Endothelial cell (in vitro differentiated cells): ENCODE measurements around the gene ZNRF3. TPM values are rescaled to one million over a fixed set of nuclear protein-coding genes. Genes with fewer than 3 reads are reported as not detected.

Experiments used
- DNase-seq: peaks from one replicate; pipeline ENCODE4 v3.0.0; 2021; ENCODE audit warnings: low spot score
- H3K27ac Mint-ChIP-seq: one replicate; pipeline ENCODE4 v1.8.0; 2021; ENCODE audit warnings: mixed read lengths, inconsistent platforms; ENCODE audit not compliant: unreplicated experiment
- H3K27me3 Mint-ChIP-seq: one replicate; pipeline ENCODE4 v1.8.0; 2021; ENCODE audit warnings: mild to moderate bottlenecking, moderate library complexity, mixed read lengths, inconsistent platforms; ENCODE audit not compliant: unreplicated experiment
- H3K36me3 Mint-ChIP-seq: one replicate; pipeline ENCODE4 v1.8.0; 2021; ENCODE audit warnings: mild to moderate bottlenecking, low read depth, mixed read lengths, inconsistent platforms; ENCODE audit not compliant: unreplicated experiment
- H3K4me1 Mint-ChIP-seq: one replicate; pipeline ENCODE4 v1.8.0; 2021; ENCODE audit warnings: mild to moderate bottlenecking, mixed read lengths, inconsistent platforms; ENCODE audit not compliant: unreplicated experiment
- H3K4me3 Mint-ChIP-seq: one replicate; pipeline ENCODE4 v1.8.0; 2021; ENCODE audit warnings: mild to moderate bottlenecking, mixed read lengths, inconsistent platforms; ENCODE audit not compliant: unreplicated experiment
- H3K9me3 Mint-ChIP-seq: one replicate; pipeline ENCODE4 v1.8.0; 2021; ENCODE audit warnings: mixed read lengths, inconsistent platforms; ENCODE audit not compliant: unreplicated experiment
- total RNA-seq: library from RNA; stranded (reverse); fragmentation: NEBNext Ultra II Directional; extraction: Animal tissue kit (Norgen Biotek cat#: 25700); gene quantifications from one replicate; pipeline ENCODE4 v1.2.1, GENCODE V29; 2021; ENCODE audit not compliant: unreplicated experiment
- TF ChIP-seq, protein P1 (sequence below): fragments of 200-600 bp; sonication (generic); IDR thresholded peaks from one replicate; pipeline ENCODE4 v1.5.0; 2021; ENCODE audit warnings: antibody characterized with exemption; ENCODE audit not compliant: unreplicated experiment

The ZNRF3 gene
- total RNA-seq, 1 donor from 2014 or later = 3.3 TPM

DNA sequence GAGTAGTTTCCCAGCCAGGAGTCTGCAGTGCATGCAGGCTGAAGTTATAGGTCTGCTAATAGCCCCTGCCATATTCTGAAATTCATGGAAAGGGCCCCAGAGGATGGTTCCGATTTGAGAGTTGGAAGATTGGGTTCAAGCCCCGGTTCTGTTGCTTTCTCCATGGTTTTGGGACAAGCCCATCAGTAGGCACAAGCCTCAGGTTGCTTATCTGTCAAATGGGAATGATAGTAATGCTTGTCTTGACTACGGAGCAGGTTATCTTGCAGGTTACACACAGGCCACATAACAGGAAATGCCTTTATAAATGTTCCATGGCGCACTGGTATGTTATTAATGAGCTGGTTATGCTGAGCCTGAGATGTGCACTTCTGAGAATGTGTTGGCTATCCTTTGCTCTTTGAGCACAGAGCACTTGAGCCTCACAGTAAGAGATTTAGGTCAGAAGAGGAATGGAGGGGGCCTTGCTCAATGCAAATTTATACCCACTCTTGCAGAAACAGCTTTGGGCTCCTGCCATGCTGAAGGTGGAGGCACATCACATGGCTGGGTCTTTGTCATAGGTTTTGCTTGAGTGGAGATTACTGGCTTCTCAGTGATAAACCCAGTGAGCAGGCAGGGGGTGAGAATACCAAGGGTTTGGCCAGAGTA, 47.1 kb downstream of the ZNRF3 start:
- no peak for DNase-seq
- H3K36me3 Mint-ChIP-seq = no peaks in the 10 kb centered on the region
- H3K27me3 Mint-ChIP-seq = peaks cover 1% of the 10 kb centered on the region
- H3K27ac Mint-ChIP-seq = no peak overlapping the region
- H3K4me1 Mint-ChIP-seq = peaks cover 5% of the 10 kb centered on the region
- H3K4me3 Mint-ChIP-seq = no peak overlapping the region
- no peaks in the 10 kb centered on the region for H3K9me3 Mint-ChIP-seq
- TF ChIP-seq, protein P1, sequence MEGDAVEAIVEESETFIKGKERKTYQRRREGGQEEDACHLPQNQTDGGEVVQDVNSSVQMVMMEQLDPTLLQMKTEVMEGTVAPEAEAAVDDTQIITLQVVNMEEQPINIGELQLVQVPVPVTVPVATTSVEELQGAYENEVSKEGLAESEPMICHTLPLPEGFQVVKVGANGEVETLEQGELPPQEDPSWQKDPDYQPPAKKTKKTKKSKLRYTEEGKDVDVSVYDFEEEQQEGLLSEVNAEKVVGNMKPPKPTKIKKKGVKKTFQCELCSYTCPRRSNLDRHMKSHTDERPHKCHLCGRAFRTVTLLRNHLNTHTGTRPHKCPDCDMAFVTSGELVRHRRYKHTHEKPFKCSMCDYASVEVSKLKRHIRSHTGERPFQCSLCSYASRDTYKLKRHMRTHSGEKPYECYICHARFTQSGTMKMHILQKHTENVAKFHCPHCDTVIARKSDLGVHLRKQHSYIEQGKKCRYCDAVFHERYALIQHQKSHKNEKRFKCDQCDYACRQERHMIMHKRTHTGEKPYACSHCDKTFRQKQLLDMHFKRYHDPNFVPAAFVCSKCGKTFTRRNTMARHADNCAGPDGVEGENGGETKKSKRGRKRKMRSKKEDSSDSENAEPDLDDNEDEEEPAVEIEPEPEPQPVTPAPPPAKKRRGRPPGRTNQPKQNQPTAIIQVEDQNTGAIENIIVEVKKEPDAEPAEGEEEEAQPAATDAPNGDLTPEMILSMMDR = no peak

DNA sequence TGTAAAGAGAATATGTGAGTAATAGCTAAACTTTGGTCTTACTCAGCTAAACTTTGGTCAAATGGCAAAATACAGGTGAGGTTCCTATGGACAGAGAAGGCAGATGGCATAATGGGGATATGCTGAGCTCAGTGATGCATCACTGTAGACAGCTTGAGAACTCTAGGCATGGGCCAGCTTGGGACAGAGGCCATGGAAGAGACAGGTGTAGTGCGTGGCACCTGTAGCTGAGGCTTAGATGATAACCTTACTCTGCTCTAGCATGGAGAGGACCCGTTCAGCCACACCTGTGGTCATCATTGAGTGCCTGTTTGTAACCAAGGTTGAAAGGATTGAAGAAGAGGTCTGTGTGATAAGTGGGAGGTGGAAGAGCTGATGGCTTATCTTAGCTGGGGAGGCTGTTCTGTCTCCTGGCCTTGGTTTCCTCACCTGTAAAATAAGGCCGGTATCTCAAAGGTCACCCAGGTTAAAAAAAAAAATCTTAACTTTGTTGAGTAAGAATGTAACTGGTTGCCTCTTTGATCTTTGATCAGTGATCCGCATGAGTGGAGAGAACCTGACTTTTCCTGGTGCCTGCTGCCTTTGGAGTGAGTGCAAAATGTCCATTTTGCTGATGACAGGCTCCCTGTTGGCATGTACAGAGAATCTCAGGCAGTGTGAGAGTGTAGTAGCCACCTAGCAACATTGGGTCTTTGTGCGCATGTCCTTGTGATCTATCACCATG, 48.6 kb downstream of the ZNRF3 start:
- no peaks in the 10 kb centered on the region for H3K36me3 Mint-ChIP-seq
- DNase-seq = no peak
- H3K9me3 Mint-ChIP-seq = no peaks in the 10 kb centered on the region
- peaks cover 6% of the 10 kb centered on the region for H3K4me1 Mint-ChIP-seq
- H3K27me3 Mint-ChIP-seq = peaks cover 1% of the 10 kb centered on the region
- H3K4me3 Mint-ChIP-seq = no peak overlapping the region
- no peak overlapping the region for H3K27ac Mint-ChIP-seq
- TF ChIP-seq, protein P1 = no peak

DNA sequence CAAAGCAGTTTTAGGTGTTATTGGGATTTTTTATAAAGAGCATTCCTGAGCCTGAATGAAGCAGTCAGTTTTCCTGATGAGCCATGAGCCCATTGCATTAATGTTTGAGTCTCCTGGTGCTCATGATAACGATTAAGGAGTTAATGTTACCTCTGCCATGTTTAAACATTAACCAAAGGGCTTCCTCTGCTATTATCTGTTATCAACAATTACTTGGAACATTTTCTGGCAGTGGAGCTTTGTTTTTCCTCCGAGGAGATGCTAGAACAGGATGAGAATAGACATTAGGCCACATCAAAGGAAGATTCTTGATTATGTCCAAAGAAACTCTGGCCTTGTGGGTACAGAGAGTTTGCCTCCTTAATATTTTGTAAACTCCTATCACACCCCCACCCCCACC, 49.9 kb downstream of the ZNRF3 start:
- H3K27me3 Mint-ChIP-seq = peaks cover 1% of the 10 kb centered on the region
- H3K9me3 Mint-ChIP-seq = no peaks in the 10 kb centered on the region
- no peak overlapping the region for H3K4me3 Mint-ChIP-seq
- H3K4me1 Mint-ChIP-seq = peaks cover 6% of the 10 kb centered on the region
- no peak overlapping the region for H3K27ac Mint-ChIP-seq
- no peaks in the 10 kb centered on the region for H3K36me3 Mint-ChIP-seq
- no peak for DNase-seq
- TF ChIP-seq, protein P1 = no peak

DNA sequence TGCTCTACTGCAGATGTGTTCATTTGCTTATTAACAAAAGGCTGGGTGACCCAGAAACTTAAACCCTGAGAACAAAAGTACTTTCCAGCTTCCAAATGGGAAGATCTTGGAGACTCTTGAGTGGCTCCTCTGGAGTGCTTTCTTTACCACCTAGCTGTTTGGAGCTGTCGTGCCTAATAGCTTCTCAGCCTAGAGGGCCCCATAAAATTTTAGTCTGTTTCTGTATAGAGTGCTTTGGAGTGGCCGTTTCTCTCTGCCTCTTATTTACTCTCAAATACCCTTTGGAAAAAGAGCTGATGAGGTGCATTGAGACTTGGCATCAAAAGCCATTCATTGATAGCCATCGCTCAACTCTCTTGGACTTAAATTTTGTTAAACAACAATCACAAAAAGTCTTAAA, 50.7 kb downstream of the ZNRF3 start:
- TF ChIP-seq, protein P1 = no peak
- DNase-seq = no peak
- no peaks in the 10 kb centered on the region for H3K36me3 Mint-ChIP-seq
- H3K27ac Mint-ChIP-seq = no peak overlapping the region
- peaks cover 1% of the 10 kb centered on the region for H3K27me3 Mint-ChIP-seq
- H3K4me3 Mint-ChIP-seq = no peak overlapping the region
- peaks cover 6% of the 10 kb centered on the region for H3K4me1 Mint-ChIP-seq
- no peaks in the 10 kb centered on the region for H3K9me3 Mint-ChIP-seq

DNA sequence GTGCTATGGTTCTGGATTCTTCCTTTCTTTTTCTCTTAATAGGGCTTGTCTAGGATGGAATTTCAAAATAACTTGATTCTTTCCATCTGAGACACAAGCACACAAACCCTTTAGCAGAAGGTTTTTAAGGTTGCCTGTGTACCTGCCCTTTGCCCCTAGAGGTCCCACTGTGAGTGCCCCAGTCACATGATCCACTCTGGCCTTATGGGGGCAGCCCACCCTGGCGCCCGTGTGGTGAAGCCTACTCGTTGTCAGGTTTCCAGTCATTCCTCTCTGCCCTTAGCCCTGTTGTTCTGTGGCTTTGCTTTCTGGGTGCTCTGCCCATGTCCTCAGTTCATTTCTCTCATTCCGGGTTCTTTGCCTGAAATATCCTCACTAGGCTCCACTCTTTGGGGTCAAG, 51.8 kb downstream of the ZNRF3 start:
- Mint-ChIP-seq H3K27me3 (peaks cover 1% of the 10 kb centered on the region), H3K27ac (no peak overlapping the region), H3K36me3 (no peaks in the 10 kb centered on the region), H3K4me1 (peaks cover 13% of the 10 kb centered on the region), H3K9me3 (no peaks in the 10 kb centered on the region), H3K4me3 (no peak overlapping the region)
- no peak for DNase-seq
- TF ChIP-seq, protein P1 = no peak
